Panc1 (cell line): ENCODE data around the gene TDRD1. TPM values are rescaled to one million over a fixed set of nuclear protein-coding genes. Genes with fewer than 3 reads are reported as not detected.

Experiments
- ATAC-seq: fragments of 200-7000 bp; cut with Tn5 transposase; 2 replicates; pipeline ENCODE4 v1.9.1; 2020; ENCODE audit warnings: mild to moderate bottlenecking, moderate library complexity
- BruUV-seq: library from RNA; stranded (reverse); fragments of 400-500 nt; replicated peaks from 2 replicates; lab custom pipeline; 2021; lab: Mats Ljungman, UMichigan
- CTCF ChIA-PET: fragments of 300-600 bp; sonication (Branson Sonifier 250); formaldehyde crosslinking; loops from one replicate; lab custom pipeline; 2022; ENCODE audit warnings: antibody characterized with exemption; lab: Charles Lee
- POLR2A ChIA-PET: fragments of 300-600 bp; sonication (Branson Sonifier 250); formaldehyde crosslinking; loops from one replicate; lab custom pipeline; 2022; ENCODE audit warnings: antibody characterized with exemption; lab: Charles Lee
- DNase-seq: peaks from one replicate; pipeline ENCODE4 v3.0.0-alpha.2; 2010; ENCODE audit warnings: low read depth, low spot score
- H3K27ac ChIP-seq: 2 replicates; pipeline ENCODE4 v1.5.1; 2011; ENCODE audit warnings: mild to moderate bottlenecking, low read length, inconsistent platforms
- H3K27me3 ChIP-seq: fragments of 200-500 bp; sonication (Bioruptor generic); 2 replicates; pipeline ENCODE4 v1.6.0; 2014; ENCODE audit warnings: low read length, inconsistent platforms; ENCODE audit not compliant: control insufficient read depth, insufficient read depth
- H3K36me3 ChIP-seq: fragments of 200-500 bp; sonication (Bioruptor generic); 2 replicates; pipeline ENCODE4 v1.5.1; 2014; ENCODE audit warnings: inconsistent platforms, mild to moderate bottlenecking, low read length, moderate library complexity; ENCODE audit not compliant: control insufficient read depth, insufficient read depth
- H3K4me1 ChIP-seq: 2 replicates; pipeline ENCODE4 v1.5.1; 2011; ENCODE audit warnings: inconsistent platforms, mild to moderate bottlenecking, low read length, moderate library complexity; ENCODE audit not compliant: control insufficient read depth, insufficient read depth
- H3K4me3 ChIP-seq, 2 experiments: 2 replicates each; pipeline ENCODE4 v1.5.1; 2011 to 2012; ENCODE audit warnings: low read depth in 2 of 2, low read length in 2 of 2, mild to moderate bottlenecking in 2 of 2, inconsistent platforms in 1 of 2, moderate library complexity in 1 of 2
- H3K9me3 ChIP-seq: fragments of 200-500 bp; sonication (Bioruptor generic); 2 replicates; pipeline ENCODE4 v1.5.1; 2014; ENCODE audit warnings: low read depth, mild to moderate bottlenecking, inconsistent platforms, low read length, moderate library complexity; ENCODE audit not compliant: control insufficient read depth, insufficient read depth
- CTCF ChIP-seq: fragments of 450-650 bp; IDR thresholded peaks from 2 replicates; pipeline ENCODE4 v1.5.1; 2017; ENCODE audit warnings: mild to moderate bottlenecking
- POLR2AphosphoS5 ChIP-seq: IDR thresholded peaks from 2 replicates; pipeline ENCODE4 v1.6.1; 2012; ENCODE audit warnings: mild to moderate bottlenecking, low read depth, low read length, moderate library complexity
- REST ChIP-seq, 2 experiments: IDR thresholded peaks; 2 replicates each; pipeline ENCODE4 v1.6.1; 2011 to 2012; ENCODE audit warnings: low read depth in 2 of 2, control low read depth in 1 of 2, low read length in 1 of 2, mild to moderate bottlenecking in 1 of 2, moderate library complexity in 1 of 2; ENCODE audit not compliant: insufficient read depth in 1 of 2
- SIN3A ChIP-seq: IDR thresholded peaks from 2 replicates; pipeline ENCODE4 v1.6.1; 2012; ENCODE audit warnings: low read depth, mild to moderate bottlenecking, low read length, moderate library complexity, borderline replicate concordance; ENCODE audit not compliant: insufficient read depth
- TCF7L2 ChIP-seq: IDR thresholded peaks from 2 replicates; pipeline ENCODE4 v1.6.1; 2011; ENCODE audit warnings: mild to moderate bottlenecking, low read depth, low read length, inconsistent platforms
- in situ Hi-C: cut with HindIII; loops from 2 replicates; pipeline ENCODE4 v1.10.0; 2016; ENCODE audit warnings: low sequenced_read_pairs, low pct_unique_long_range_greater_than_20kb
- intact Hi-C: fragments of 100-400 bp; cut with micrococcal nuclease; formaldehyde crosslinking; loops from one replicate; pipeline ENCODE4 v1.10.0; 2022; ENCODE audit not compliant: unreplicated experiment
- total RNA-seq: library from RNA; stranded (reverse); gene quantifications from one replicate; pipeline ENCODE4 v1.2.1, GENCODE V29; 2021; ENCODE audit not compliant: unreplicated experiment

Gene TDRD1
- total RNA-seq, 1 experiment from 2014 or later = not detected

GRCh38 chr10:114262496-114262895 is 83.3 kb downstream of the TDRD1 start:
- intact Hi-C loops (no loop called here), in situ Hi-C loops (no loop called here)
- H3K4me1 ChIP-seq = peaks cover 7% of the 10 kb centered on the region; the same call in 1 of the 2 replicates
- ChIA-PET POLR2A (no interaction called here), CTCF (no interaction called here)
- no peak overlapping the region for H3K27ac ChIP-seq
- no TSS peak for BruUV-seq
- TF ChIP-seq REST (IDR thresholded peaks at IDR 0.05; ENCODE audit: insufficient read depth in 1 of 2, low read depth in 2 of 2, low read length in 1 of 2) = no peak
- TF ChIP-seq TCF7L2 = no peak
- TF ChIP-seq CTCF = no peak
- no peak for TF ChIP-seq POLR2AphosphoS5
- no peak for TF ChIP-seq SIN3A
- H3K27me3 ChIP-seq = no peaks in the 10 kb centered on the region
- H3K4me3 ChIP-seq = no peak overlapping the region
- H3K36me3 ChIP-seq = no peaks in the 10 kb centered on the region
- ATAC-seq (no peak), DNase-seq (no peak)
- no peaks in the 10 kb centered on the region for H3K9me3 ChIP-seq

- intact Hi-C loops = no loop called here
- POLR2A ChIA-PET = no interaction called here
Observed at GRCh38 chr10:114265392-114266053, 86.4 kb downstream of the TDRD1 start.

More at GRCh38 chr10:114265392-114266053, 86.4 kb downstream of the TDRD1 start:
- CTCF ChIA-PET = interaction anchor here (0.6 kb wide), 1 partner anchor 561 kb away, joined by 4 read pairs; no protein-coding TSS in a partner anchor
- Histone ChIP-seq H3K9me3 (no peaks in the 10 kb centered on the region), H3K36me3 (no peaks in the 10 kb centered on the region), H3K4me1 (peaks cover 7% of the 10 kb centered on the region; the same call in 1 of the 2 replicates), H3K27ac (no peak overlapping the region), H3K27me3 (no peaks in the 10 kb centered on the region), H3K4me3 (no peak overlapping the region)
- in situ Hi-C loops = no loop called here
- DNase-seq = no peak
- ATAC-seq = no peak
- TF ChIP-seq POLR2AphosphoS5 = no peak
- TF ChIP-seq SIN3A = no peak
- no peak for TF ChIP-seq TCF7L2
- no peak for TF ChIP-seq CTCF
- TF ChIP-seq REST (IDR thresholded peaks at IDR 0.05; ENCODE audit: insufficient read depth in 1 of 2, low read depth in 2 of 2, low read length in 1 of 2) = no peak
- BruUV-seq = no TSS peak
